HG02973 (cell line): Measurements from ENCODE around the gene KLF9.
A peak's percentile ranks its signal among the peaks of the same experiment; 100 is the strongest.
"Not testable (repeated sequence)": the region's sequence is repeated elsewhere in the genome, so short reads cannot be mapped to it uniquely, and the experiment has no call there.

Experiments used
- ATAC-seq: cut with Tn5 transposase; IDR thresholded peaks from one replicate; pipeline ENCODE4 v1.9.1; 2021; ENCODE audit warnings: moderate library complexity; ENCODE audit not compliant: unreplicated experiment

KLF9 gene

GRCh38 chr9:70405808-70406433 is 8.5 kb downstream of the KLF9 start:
- ATAC-seq, result peak; percentile 8

GRCh38 chr9:70404261-70404660 is 10.2 kb downstream of the KLF9 start:
- ATAC-seq, result no peak

GRCh38 chr9:70403618-70404025 is 10.8 kb downstream of the KLF9 start:
- ATAC-seq, result no peak

- ATAC-seq, result no peak
These were observed 11.3 kb downstream of the KLF9 start for GRCh38 chr9:70403166-70403565.

GRCh38 chr9:70402213-70402612 is 12.2 kb downstream of the KLF9 start:
- no peak for ATAC-seq

GRCh38 chr9:70401241-70401640 is 13.2 kb downstream of the KLF9 start:
- not testable (repeated sequence) for ATAC-seq

GRCh38 chr9:70400107-70400892 is 14.2 kb downstream of the KLF9 start:
- no peak for ATAC-seq

GRCh38 chr9:70399141-70399540 is 15.3 kb downstream of the KLF9 start:
- ATAC-seq, result no peak

GRCh38 chr9:70398145-70398556 is 16.3 kb downstream of the KLF9 start:
- peak; percentile 94 for ATAC-seq

GRCh38 chr9:70395652-70396051 is 18.8 kb downstream of the KLF9 start:
- ATAC-seq, result no peak

- no peak for ATAC-seq
These were observed 21.6 kb downstream of the KLF9 start for GRCh38 chr9:70392850-70393249.

- ATAC-seq, result no peak
These were observed 22.3 kb downstream of the KLF9 start for GRCh38 chr9:70392189-70392588.

- no peak for ATAC-seq
These were observed 23.5 kb downstream of the KLF9 start for GRCh38 chr9:70390933-70391341.

GRCh38 chr9:70389621-70390266 is 24.7 kb downstream of the KLF9 start:
- no peak for ATAC-seq

GRCh38 chr9:70389188-70389587 is 25.3 kb downstream of the KLF9 start:
- no peak for ATAC-seq

GRCh38 chr9:70387663-70388062 is 26.8 kb downstream of the KLF9 start:
- ATAC-seq, result no peak

- no peak for ATAC-seq
These were observed 29.0 kb downstream of the KLF9 start for GRCh38 chr9:70385426-70385825.

GRCh38 chr9:70382709-70383605 is 31.5 kb downstream of the KLF9 start:
- ATAC-seq, result no peak

- ATAC-seq, result no peak
These were observed 32.3 kb downstream of the KLF9 start for GRCh38 chr9:70382046-70382708.

- no peak for ATAC-seq
These were observed 39.4 kb downstream of the KLF9 start for GRCh38 chr9:70374962-70375618.
